ENCODE data around the gene PRSS12.
A peak's percentile ranks its signal among the peaks of the same experiment; 100 is the strongest.

PRSS12 gene

GRCh38 chr4:118350961-118351360, 1.8 kb downstream of the PRSS12 start:
- DNase-seq (ENCODE audit: low read depth) = no peak
- peak overlapping the region; percentile 76 for H3K4me3 ChIP-seq (ENCODE audit: control insufficient read depth, low read depth, low read length)
- no peak for TF ChIP-seq CTCF (IDR thresholded peaks at IDR 0.05; ENCODE audit: control insufficient read depth, insufficient read depth, low read depth, low read length, missing control alignments)

GRCh38 chr4:118348886-118349285, 3.9 kb downstream of the PRSS12 start:
- no peak for TF ChIP-seq CTCF (IDR thresholded peaks at IDR 0.05; ENCODE audit: control insufficient read depth, insufficient read depth, low read depth, low read length, missing control alignments)
- no peak for DNase-seq (ENCODE audit: low read depth)
- no peak overlapping the region for H3K4me3 ChIP-seq (ENCODE audit: control insufficient read depth, low read depth, low read length)

GRCh38 chr4:118346495-118346894, 6.3 kb downstream of the PRSS12 start:
- no peak for TF ChIP-seq CTCF (IDR thresholded peaks at IDR 0.05; ENCODE audit: control insufficient read depth, insufficient read depth, low read depth, low read length, missing control alignments)
- DNase-seq (ENCODE audit: low read depth) = no peak
- H3K4me3 ChIP-seq (ENCODE audit: control insufficient read depth, low read depth, low read length) = no peak overlapping the region

- no peak for DNase-seq (ENCODE audit: low read depth)
- no peak overlapping the region for H3K4me3 ChIP-seq (ENCODE audit: control insufficient read depth, low read depth, low read length)
- no peak for TF ChIP-seq CTCF (IDR thresholded peaks at IDR 0.05; ENCODE audit: control insufficient read depth, insufficient read depth, low read depth, low read length, missing control alignments)
These were observed 7.0 kb downstream of the PRSS12 start for GRCh38 chr4:118345813-118346212.

GRCh38 chr4:118344801-118345200, 8.0 kb downstream of the PRSS12 start:
- no peak for DNase-seq (ENCODE audit: low read depth)
- TF ChIP-seq CTCF (IDR thresholded peaks at IDR 0.05; ENCODE audit: control insufficient read depth, insufficient read depth, low read depth, low read length, missing control alignments) = no peak
- no peak overlapping the region for H3K4me3 ChIP-seq (ENCODE audit: control insufficient read depth, low read depth, low read length)

GRCh38 chr4:118343501-118343900, 9.3 kb downstream of the PRSS12 start:
- TF ChIP-seq CTCF (IDR thresholded peaks at IDR 0.05; ENCODE audit: control insufficient read depth, insufficient read depth, low read depth, low read length, missing control alignments) = no peak
- DNase-seq (ENCODE audit: low read depth) = no peak
- H3K4me3 ChIP-seq (ENCODE audit: control insufficient read depth, low read depth, low read length) = no peak overlapping the region

GRCh38 chr4:118340109-118340508, 12.7 kb downstream of the PRSS12 start:
- TF ChIP-seq CTCF (IDR thresholded peaks at IDR 0.05; ENCODE audit: control insufficient read depth, insufficient read depth, low read depth, low read length, missing control alignments) = no peak
- H3K4me3 ChIP-seq (ENCODE audit: control insufficient read depth, low read depth, low read length) = no peak overlapping the region
- DNase-seq (ENCODE audit: low read depth) = no peak
